Caco-2 (cell line): Measurements from ENCODE around the gene GPR61. TPM values are rescaled to one million over a fixed set of nuclear protein-coding genes. Genes with fewer than 3 reads are reported as not detected.
A peak's percentile ranks its signal among the peaks of the same experiment; 100 is the strongest.

ENCODE experiments used
- BruUV-seq: library from RNA; stranded (reverse); fragments of 400-500 nt; replicated peaks from 2 replicates; lab custom pipeline; 2021; lab: Mats Ljungman, UMichigan
- CTCF ChIA-PET: fragments of 300-600 bp; sonication (Branson Sonifier 250); formaldehyde crosslinking; loops from one replicate; lab custom pipeline; 2022; ENCODE audit warnings: antibody characterized with exemption; lab: Charles Lee
- POLR2A ChIA-PET: fragments of 300-600 bp; sonication (Branson Sonifier 250); formaldehyde crosslinking; loops from one replicate; lab custom pipeline; 2022; ENCODE audit warnings: antibody characterized with exemption; lab: Charles Lee
- DNase-seq, 2 experiments: peaks; one replicate each; pipeline versions ENCODE4 v3.0.0 to v3.0.0-alpha.2; 2020 to 2022
- H3K27me3 ChIP-seq: replicated peaks from 2 replicates; pipeline ENCODE4 v1.6.0; 2011; ENCODE audit warnings: low read length; ENCODE audit not compliant: control insufficient read depth, insufficient read depth
- H3K36me3 ChIP-seq: 2 replicates; pipeline ENCODE4 v1.5.1; 2011; ENCODE audit warnings: low read length; ENCODE audit not compliant: control insufficient read depth, insufficient read depth
- H3K4me1 ChIP-seq: fragments of 250-450 bp; sonication (Bioruptor Pico); 2 replicates; pipeline ENCODE4 v1.5.1; 2020; ENCODE audit warnings: mild to moderate bottlenecking
- H3K4me3 ChIP-seq: 2 replicates; pipeline ENCODE4 v1.5.1; 2011; ENCODE audit warnings: low read depth, mild to moderate bottlenecking, control low read depth, low read length
- H3K9me3 ChIP-seq: fragments of 250-450 bp; sonication (Bioruptor Pico); 2 replicates; pipeline ENCODE4 v1.5.1; 2020; ENCODE audit warnings: mild to moderate bottlenecking, moderate library complexity
- H3K27ac Mint-ChIP-seq: one replicate; pipeline ENCODE4 v1.8.0; 2022; ENCODE audit warnings: mixed read lengths; ENCODE audit not compliant: unreplicated experiment
- H3K27me3 Mint-ChIP-seq: one replicate; pipeline ENCODE4 v1.8.0; 2022; ENCODE audit warnings: mixed read lengths; ENCODE audit not compliant: insufficient read depth, unreplicated experiment
- H3K36me3 Mint-ChIP-seq: one replicate; pipeline ENCODE4 v1.8.0; 2022; ENCODE audit warnings: mild to moderate bottlenecking, mixed read lengths; ENCODE audit not compliant: insufficient read depth, unreplicated experiment
- H3K4me1 Mint-ChIP-seq: one replicate; pipeline ENCODE4 v1.8.0; 2022; ENCODE audit warnings: low read depth, mixed read lengths; ENCODE audit not compliant: unreplicated experiment
- H3K4me3 Mint-ChIP-seq: one replicate; pipeline ENCODE4 v1.8.0; 2022; ENCODE audit warnings: mild to moderate bottlenecking, moderate library complexity, mixed read lengths; ENCODE audit not compliant: unreplicated experiment
- H3K9me3 Mint-ChIP-seq: one replicate; pipeline ENCODE4 v1.8.0; 2022; ENCODE audit warnings: mixed read lengths; ENCODE audit not compliant: unreplicated experiment
- CTCF ChIP-seq, 2 experiments: fragments of 200-600 bp in 1 of 2; IDR thresholded peaks; 1 replicate in 1 of 2; 2 replicates in 1 of 2; pipeline versions ENCODE4 v1.5.1 to v1.8.0; 2011 to 2022; ENCODE audit warnings: antibody characterized with exemption in 1 of 2, control low read depth in 1 of 2, inconsistent platforms in 1 of 2, low read depth in 1 of 2, low read length in 1 of 2, mild to moderate bottlenecking in 1 of 2, moderate library complexity in 1 of 2; ENCODE audit not compliant: insufficient read depth in 1 of 2, severe bottlenecking in 1 of 2, unreplicated experiment in 1 of 2
- intact Hi-C: fragments of 100-400 bp; cut with micrococcal nuclease; formaldehyde crosslinking; loops from one replicate; pipeline ENCODE4 v1.10.0; 2022; ENCODE audit not compliant: unreplicated experiment
- total RNA-seq: library from RNA; stranded (reverse); gene quantifications from 2 replicates; pipeline ENCODE4 v1.2.3, GENCODE V29; 2022

The GPR61 gene
- total RNA-seq, 1 experiment from 2014 or later, result not detected

GRCh38 chr1:109567877-109568672 is 28.4 kb downstream of the GPR61 start:
- BruUV-seq, result no TSS peak
- Mint-ChIP-seq H3K4me3 (no peak overlapping the region), H3K27me3 (no peaks in the 10 kb centered on the region), H3K4me1 (peaks cover 16% of the 10 kb centered on the region), H3K9me3 (no peaks in the 10 kb centered on the region), H3K36me3 (no peaks in the 10 kb centered on the region), H3K27ac (no peak overlapping the region)
- H3K36me3 ChIP-seq, result no peaks in the 10 kb centered on the region
- POLR2A ChIA-PET, result interaction anchor here (0.6 to 1.0 kb wide), 2 partner anchors 19 to 417 kb away, joined by 3 to 11 read pairs; partner anchors contain the start of genes AHCYL1 and GNAI3
- H3K4me1 ChIP-seq, result peaks cover 31% of the 10 kb centered on the region
- no peaks in the 10 kb centered on the region for H3K9me3 ChIP-seq
- no peaks in the 10 kb centered on the region for H3K27me3 ChIP-seq
- H3K4me3 ChIP-seq, result no peak overlapping the region
- CTCF ChIA-PET, result interaction anchor here (0.6 to 1.8 kb wide), 3 partner anchors 19 to 22 kb away, joined by 3 to 13 read pairs (median 5); partner anchors contain the start of gene GNAI3
- TF ChIP-seq CTCF (IDR thresholded peaks at IDR 0.05; ENCODE audit: insufficient read depth in 1 of 2, low read depth in 1 of 2, low read length in 1 of 2, severe bottlenecking in 1 of 2, unreplicated experiment in 1 of 2), result no peak
- intact Hi-C loops, result no loop called here
- no peak for DNase-seq

- ChIA-PET POLR2A (interaction anchor here (1.7 kb wide), 1 partner anchor 21 kb away, joined by 14 read pairs; the partner anchor contains the start of gene GNAI3), CTCF (no interaction called here)
- Histone ChIP-seq H3K4me3 (no peak overlapping the region), H3K9me3 (no peaks in the 10 kb centered on the region), H3K36me3 (no peaks in the 10 kb centered on the region), H3K27me3 (no peaks in the 10 kb centered on the region), H3K4me1 (peaks cover 25% of the 10 kb centered on the region)
- Mint-ChIP-seq H3K36me3 (no peaks in the 10 kb centered on the region), H3K4me3 (no peak overlapping the region), H3K4me1 (peaks cover 12% of the 10 kb centered on the region), H3K27me3 (no peaks in the 10 kb centered on the region), H3K27ac (no peak overlapping the region), H3K9me3 (no peaks in the 10 kb centered on the region)
- intact Hi-C loops, result no loop called here
- DNase-seq, result no peak
- TF ChIP-seq CTCF (IDR thresholded peaks at IDR 0.05; ENCODE audit: insufficient read depth in 1 of 2, low read depth in 1 of 2, low read length in 1 of 2, severe bottlenecking in 1 of 2, unreplicated experiment in 1 of 2), result no peak
- no TSS peak for BruUV-seq
Measured at GRCh38 chr1:109569323-109569722, 29.7 kb downstream of the GPR61 start.

- intact Hi-C loops, result no loop called here
- DNase-seq, result peak in 1 of 2 experiments; percentile 24
- TF ChIP-seq CTCF (IDR thresholded peaks at IDR 0.05; ENCODE audit: insufficient read depth in 1 of 2, low read depth in 1 of 2, low read length in 1 of 2, severe bottlenecking in 1 of 2, unreplicated experiment in 1 of 2), result no peak
- Mint-ChIP-seq H3K4me3 (no peak overlapping the region), H3K9me3 (no peaks in the 10 kb centered on the region), H3K27me3 (no peaks in the 10 kb centered on the region), H3K36me3 (no peaks in the 10 kb centered on the region), H3K27ac (no peak overlapping the region), H3K4me1 (peaks cover 9% of the 10 kb centered on the region)
- POLR2A ChIA-PET, result interaction anchor here (0.6 to 1.7 kb wide), 2 partner anchors 22 to 359 kb away, joined by 3 to 14 read pairs; partner anchors contain the start of gene GNAI3
- no TSS peak for BruUV-seq
- no peaks in the 10 kb centered on the region for H3K36me3 ChIP-seq
- H3K4me3 ChIP-seq, result no peak overlapping the region
- H3K27me3 ChIP-seq, result no peaks in the 10 kb centered on the region
- H3K9me3 ChIP-seq, result no peaks in the 10 kb centered on the region
- H3K4me1 ChIP-seq, result peaks cover 25% of the 10 kb centered on the region
- CTCF ChIA-PET, result interaction anchor here (1.3 kb wide), 1 partner anchor 25 kb away, joined by 7 read pairs; no protein-coding TSS in a partner anchor
Measured at GRCh38 chr1:109570414-109570813, 30.7 kb downstream of the GPR61 start.
